GM23338 (cell line): ENCODE data around the gene CLEC1A. TPM values are rescaled to one million over a fixed set of nuclear protein-coding genes. Genes with fewer than 3 reads are reported as not detected.

ENCODE experiments used
- ATAC-seq: fragments of 200-7000 bp; cut with Tn5 transposase; 3 replicates; pipeline ENCODE4 v1.9.1; 2020
- DNase-seq: peaks from one replicate; pipeline ENCODE4 v3.0.0-alpha.2; 2015; ENCODE audit warnings: low spot score
- H2AFZ ChIP-seq: fragments of 200-600 bp; sonication (generic); 2 replicates; pipeline ENCODE4 v1.8.0; 2016; ENCODE audit warnings: antibody characterized with exemption, mild to moderate bottlenecking, moderate library complexity
- H3F3A ChIP-seq: fragments of 200-600 bp; sonication (generic); replicated peaks from 2 replicates; pipeline ENCODE4 v1.8.0; 2017; ENCODE audit warnings: antibody characterized with exemption, mixed run types, low read depth
- H3K27ac ChIP-seq: fragments of 200-600 bp; sonication (generic); 2 replicates; pipeline ENCODE4 v1.6.1; 2016; ENCODE audit warnings: low read depth
- H3K27me3 ChIP-seq: fragments of 200-600 bp; sonication (generic); 2 replicates; pipeline ENCODE4 v1.8.0; 2016; ENCODE audit warnings: mild to moderate bottlenecking, mixed run types, moderate library complexity; ENCODE audit not compliant: insufficient read depth
- H3K36me3 ChIP-seq: fragments of 200-600 bp; sonication (generic); 2 replicates; pipeline ENCODE4 v1.8.0; 2016; ENCODE audit warnings: mild to moderate bottlenecking; ENCODE audit not compliant: insufficient read depth
- H3K4me1 ChIP-seq: fragments of 200-600 bp; sonication (generic); 2 replicates; pipeline ENCODE4 v1.8.0; 2016; ENCODE audit warnings: mild to moderate bottlenecking, moderate library complexity; ENCODE audit not compliant: insufficient read depth
- H3K4me2 ChIP-seq: fragments of 200-600 bp; sonication (generic); 2 replicates; pipeline ENCODE4 v1.7.1; 2017; ENCODE audit warnings: mixed run types
- H3K4me3 ChIP-seq: fragments of 200-600 bp; sonication (generic); 2 replicates; pipeline ENCODE4 v1.6.1; 2016; ENCODE audit warnings: mixed run types
- H3K79me2 ChIP-seq: fragments of 200-600 bp; sonication (generic); replicated peaks from 2 replicates; pipeline ENCODE4 v1.8.0; 2017; ENCODE audit warnings: mild to moderate bottlenecking; ENCODE audit not compliant: insufficient read depth
- H3K9me2 ChIP-seq: fragments of 200-600 bp; sonication (generic); 2 replicates; pipeline ENCODE4 v1.8.0; 2017; ENCODE audit not compliant: insufficient read depth
- H4K20me1 ChIP-seq: fragments of 200-600 bp; sonication (generic); replicated peaks from 2 replicates; pipeline ENCODE4 v1.8.0; 2017; ENCODE audit warnings: mild to moderate bottlenecking; ENCODE audit not compliant: insufficient read depth
- H3K27ac Mint-ChIP-seq: 2 replicates; pipeline ENCODE4 v1.8.0; 2020; ENCODE audit warnings: inconsistent platforms, mild to moderate bottlenecking, moderate library complexity, mixed read lengths
- H3K27me3 Mint-ChIP-seq: 3 replicates; pipeline ENCODE4 v1.8.0; 2022; ENCODE audit warnings: low read depth, mild to moderate bottlenecking, moderate library complexity, mixed read lengths, inconsistent platforms; ENCODE audit not compliant: insufficient read depth, poor library complexity
- H3K36me3 Mint-ChIP-seq: 3 replicates; pipeline ENCODE4 v1.8.0; 2021; ENCODE audit warnings: low read depth, mild to moderate bottlenecking, inconsistent platforms, moderate library complexity, mixed read lengths
- H3K4me1 Mint-ChIP-seq: 3 replicates; pipeline ENCODE4 v1.8.0; 2020; ENCODE audit warnings: mild to moderate bottlenecking, inconsistent platforms, mixed read lengths
- H3K4me3 Mint-ChIP-seq: 3 replicates; pipeline ENCODE4 v1.8.0; 2021; ENCODE audit warnings: moderate library complexity, mild to moderate bottlenecking, inconsistent platforms, mixed read lengths
- H3K9me3 Mint-ChIP-seq: 3 replicates; pipeline ENCODE4 v1.8.0; 2020; ENCODE audit warnings: moderate library complexity, mild to moderate bottlenecking, inconsistent platforms, mixed read lengths
- CREB1 ChIP-seq: fragments of 250-450 bp; sonication (Bioruptor Pico); IDR thresholded peaks from 2 replicates; pipeline ENCODE4 v1.5.0; 2020; ENCODE audit warnings: low read depth, mild to moderate bottlenecking, moderate library complexity
- EZH2phosphoT487 ChIP-seq: fragments of 200-600 bp; sonication (generic); IDR thresholded peaks from one replicate; pipeline ENCODE4 v1.8.1; 2018; ENCODE audit warnings: antibody characterized with exemption; ENCODE audit not compliant: unreplicated experiment
- JUNB ChIP-seq: IDR thresholded peaks from one replicate; pipeline ENCODE4 v1.6.1; 2016; ENCODE audit warnings: antibody characterized with exemption; ENCODE audit not compliant: unreplicated experiment
- POLR2AphosphoS5 ChIP-seq: IDR thresholded peaks from 2 replicates; pipeline ENCODE4 v1.6.1; 2016; ENCODE audit warnings: antibody characterized with exemption, low read depth
- STAT1 ChIP-seq: IDR thresholded peaks from one replicate; pipeline ENCODE4 v1.6.1; 2016; ENCODE audit warnings: antibody characterized with exemption; ENCODE audit not compliant: unreplicated experiment
- ZNF114 ChIP-seq: fragments of 250-450 bp; sonication (Bioruptor Pico); IDR thresholded peaks from 2 replicates; pipeline ENCODE4 v1.5.0; 2020; ENCODE audit warnings: mild to moderate bottlenecking, moderate library complexity
- polyA plus RNA-seq: library from polyadenylated mRNA; unstranded; fragments of >200 nt; fragmentation: Nextera tagmentation; extraction: Ambion mirVana; gene quantifications from 2 replicates; pipeline ENCODE4 v1.2.1, GENCODE V29; 2016
- total RNA-seq: library from RNA; depleted of rRNA; stranded (reverse); fragments of >200 nt; shearing (Covaris generic); gene quantifications from 2 replicates; pipeline ENCODE4 v1.2.3, GENCODE V29; 2014
- TF ChIP-seq, protein P1 (sequence below): IDR thresholded peaks from one replicate; pipeline ENCODE4 v1.6.1; 2018; ENCODE audit warnings: antibody characterized with exemption; ENCODE audit not compliant: unreplicated experiment
- TF ChIP-seq, protein P2 (sequence below): fragments of 250-450 bp; sonication (Bioruptor Pico); IDR thresholded peaks from 2 replicates; pipeline ENCODE4 v1.5.0; 2020; ENCODE audit warnings: mild to moderate bottlenecking, moderate library complexity

Gene CLEC1A
- total and polyA plus RNA-seq, 2 experiments from 2014 or later = 1.1 TPM; not detected in 1

DNA sequence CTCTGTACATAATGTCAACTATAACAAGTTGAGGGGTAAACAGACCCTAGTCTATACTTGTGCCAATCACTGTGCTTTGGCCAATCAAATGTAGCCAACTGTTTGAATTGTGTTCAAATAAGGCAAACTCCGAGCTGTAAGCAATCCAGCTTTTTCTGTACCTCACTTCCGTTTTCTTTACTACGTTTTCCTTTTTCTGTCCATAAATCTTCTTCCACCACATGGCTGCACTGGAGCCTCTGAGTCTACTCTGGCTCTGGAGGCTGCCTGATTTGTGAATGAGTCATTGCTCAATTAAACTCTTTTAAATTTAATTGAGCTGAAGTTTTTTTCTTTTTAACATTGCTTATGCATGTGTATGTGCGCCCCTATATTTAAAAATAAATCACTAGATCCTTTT is 29.7 kb downstream of the CLEC1A start:
- no peak overlapping the region for H3K4me2 ChIP-seq
- H3K27me3 Mint-ChIP-seq = peaks cover 2% of the 10 kb centered on the region
- TF ChIP-seq JUNB = no peak
- no peak for TF ChIP-seq CREB1 (CRISPR knock-in tag)
- no peak for TF ChIP-seq POLR2AphosphoS5
- TF ChIP-seq ZNF114 (CRISPR knock-in tag) = no peak
- TF ChIP-seq, protein P1, sequence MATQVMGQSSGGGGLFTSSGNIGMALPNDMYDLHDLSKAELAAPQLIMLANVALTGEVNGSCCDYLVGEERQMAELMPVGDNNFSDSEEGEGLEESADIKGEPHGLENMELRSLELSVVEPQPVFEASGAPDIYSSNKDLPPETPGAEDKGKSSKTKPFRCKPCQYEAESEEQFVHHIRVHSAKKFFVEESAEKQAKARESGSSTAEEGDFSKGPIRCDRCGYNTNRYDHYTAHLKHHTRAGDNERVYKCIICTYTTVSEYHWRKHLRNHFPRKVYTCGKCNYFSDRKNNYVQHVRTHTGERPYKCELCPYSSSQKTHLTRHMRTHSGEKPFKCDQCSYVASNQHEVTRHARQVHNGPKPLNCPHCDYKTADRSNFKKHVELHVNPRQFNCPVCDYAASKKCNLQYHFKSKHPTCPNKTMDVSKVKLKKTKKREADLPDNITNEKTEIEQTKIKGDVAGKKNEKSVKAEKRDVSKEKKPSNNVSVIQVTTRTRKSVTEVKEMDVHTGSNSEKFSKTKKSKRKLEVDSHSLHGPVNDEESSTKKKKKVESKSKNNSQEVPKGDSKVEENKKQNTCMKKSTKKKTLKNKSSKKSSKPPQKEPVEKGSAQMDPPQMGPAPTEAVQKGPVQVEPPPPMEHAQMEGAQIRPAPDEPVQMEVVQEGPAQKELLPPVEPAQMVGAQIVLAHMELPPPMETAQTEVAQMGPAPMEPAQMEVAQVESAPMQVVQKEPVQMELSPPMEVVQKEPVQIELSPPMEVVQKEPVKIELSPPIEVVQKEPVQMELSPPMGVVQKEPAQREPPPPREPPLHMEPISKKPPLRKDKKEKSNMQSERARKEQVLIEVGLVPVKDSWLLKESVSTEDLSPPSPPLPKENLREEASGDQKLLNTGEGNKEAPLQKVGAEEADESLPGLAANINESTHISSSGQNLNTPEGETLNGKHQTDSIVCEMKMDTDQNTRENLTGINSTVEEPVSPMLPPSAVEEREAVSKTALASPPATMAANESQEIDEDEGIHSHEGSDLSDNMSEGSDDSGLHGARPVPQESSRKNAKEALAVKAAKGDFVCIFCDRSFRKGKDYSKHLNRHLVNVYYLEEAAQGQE = no peak
- no peak for TF ChIP-seq STAT1
- TF ChIP-seq EZH2phosphoT487 = no peak
- TF ChIP-seq, protein P2, sequence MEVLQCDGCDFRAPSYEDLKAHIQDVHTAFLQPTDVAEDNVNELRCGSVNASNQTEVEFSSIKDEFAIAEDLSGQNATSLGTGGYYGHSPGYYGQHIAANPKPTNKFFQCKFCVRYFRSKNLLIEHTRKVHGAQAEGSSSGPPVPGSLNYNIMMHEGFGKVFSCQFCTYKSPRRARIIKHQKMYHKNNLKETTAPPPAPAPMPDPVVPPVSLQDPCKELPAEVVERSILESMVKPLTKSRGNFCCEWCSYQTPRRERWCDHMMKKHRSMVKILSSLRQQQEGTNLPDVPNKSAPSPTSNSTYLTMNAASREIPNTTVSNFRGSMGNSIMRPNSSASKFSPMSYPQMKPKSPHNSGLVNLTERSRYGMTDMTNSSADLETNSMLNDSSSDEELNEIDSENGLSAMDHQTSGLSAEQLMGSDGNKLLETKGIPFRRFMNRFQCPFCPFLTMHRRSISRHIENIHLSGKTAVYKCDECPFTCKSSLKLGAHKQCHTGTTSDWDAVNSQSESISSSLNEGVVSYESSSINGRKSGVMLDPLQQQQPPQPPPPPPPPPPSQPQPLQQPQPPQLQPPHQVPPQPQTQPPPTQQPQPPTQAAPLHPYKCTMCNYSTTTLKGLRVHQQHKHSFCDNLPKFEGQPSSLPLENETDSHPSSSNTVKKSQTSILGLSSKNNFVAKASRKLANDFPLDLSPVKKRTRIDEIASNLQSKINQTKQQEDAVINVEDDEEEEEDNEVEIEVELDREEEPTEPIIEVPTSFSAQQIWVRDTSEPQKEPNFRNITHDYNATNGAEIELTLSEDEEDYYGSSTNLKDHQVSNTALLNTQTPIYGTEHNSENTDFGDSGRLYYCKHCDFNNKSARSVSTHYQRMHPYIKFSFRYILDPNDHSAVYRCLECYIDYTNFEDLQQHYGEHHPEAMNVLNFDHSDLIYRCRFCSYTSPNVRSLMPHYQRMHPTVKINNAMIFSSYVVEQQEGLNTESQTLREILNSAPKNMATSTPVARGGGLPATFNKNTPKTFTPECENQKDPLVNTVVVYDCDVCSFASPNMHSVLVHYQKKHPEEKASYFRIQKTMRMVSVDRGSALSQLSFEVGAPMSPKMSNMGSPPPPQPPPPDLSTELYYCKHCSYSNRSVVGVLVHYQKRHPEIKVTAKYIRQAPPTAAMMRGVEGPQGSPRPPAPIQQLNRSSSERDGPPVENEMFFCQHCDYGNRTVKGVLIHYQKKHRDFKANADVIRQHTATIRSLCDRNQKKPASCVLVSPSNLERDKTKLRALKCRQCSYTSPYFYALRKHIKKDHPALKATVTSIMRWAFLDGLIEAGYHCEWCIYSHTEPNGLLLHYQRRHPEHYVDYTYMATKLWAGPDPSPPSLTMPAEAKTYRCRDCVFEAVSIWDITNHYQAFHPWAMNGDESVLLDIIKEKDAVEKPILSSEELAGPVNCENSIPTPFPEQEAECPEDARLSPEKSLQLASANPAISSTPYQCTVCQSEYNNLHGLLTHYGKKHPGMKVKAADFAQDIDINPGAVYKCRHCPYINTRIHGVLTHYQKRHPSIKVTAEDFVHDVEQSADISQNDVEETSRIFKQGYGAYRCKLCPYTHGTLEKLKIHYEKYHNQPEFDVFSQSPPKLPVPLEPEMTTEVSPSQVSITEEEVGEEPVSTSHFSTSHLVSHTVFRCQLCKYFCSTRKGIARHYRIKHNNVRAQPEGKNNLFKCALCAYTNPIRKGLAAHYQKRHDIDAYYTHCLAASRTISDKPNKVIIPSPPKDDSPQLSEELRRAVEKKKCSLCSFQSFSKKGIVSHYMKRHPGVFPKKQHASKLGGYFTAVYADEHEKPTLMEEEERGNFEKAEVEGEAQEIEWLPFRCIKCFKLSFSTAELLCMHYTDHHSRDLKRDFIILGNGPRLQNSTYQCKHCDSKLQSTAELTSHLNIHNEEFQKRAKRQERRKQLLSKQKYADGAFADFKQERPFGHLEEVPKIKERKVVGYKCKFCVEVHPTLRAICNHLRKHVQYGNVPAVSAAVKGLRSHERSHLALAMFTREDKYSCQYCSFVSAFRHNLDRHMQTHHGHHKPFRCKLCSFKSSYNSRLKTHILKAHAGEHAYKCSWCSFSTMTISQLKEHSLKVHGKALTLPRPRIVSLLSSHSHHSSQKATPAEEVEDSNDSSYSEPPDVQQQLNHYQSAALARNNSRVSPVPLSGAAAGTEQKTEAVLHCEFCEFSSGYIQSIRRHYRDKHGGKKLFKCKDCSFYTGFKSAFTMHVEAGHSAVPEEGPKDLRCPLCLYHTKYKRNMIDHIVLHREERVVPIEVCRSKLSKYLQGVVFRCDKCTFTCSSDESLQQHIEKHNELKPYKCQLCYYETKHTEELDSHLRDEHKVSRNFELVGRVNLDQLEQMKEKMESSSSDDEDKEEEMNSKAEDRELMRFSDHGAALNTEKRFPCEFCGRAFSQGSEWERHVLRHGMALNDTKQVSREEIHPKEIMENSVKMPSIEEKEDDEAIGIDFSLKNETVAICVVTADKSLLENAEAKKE = no peak
- H3K4me3 Mint-ChIP-seq = no peak overlapping the region
- no peaks in the 10 kb centered on the region for H3K9me3 Mint-ChIP-seq
- H4K20me1 ChIP-seq = no peaks in the 10 kb centered on the region
- no peaks in the 10 kb centered on the region for H3F3A ChIP-seq
- H3K79me2 ChIP-seq = no peaks in the 10 kb centered on the region
- H3K27ac ChIP-seq = no peak overlapping the region
- H3K4me1 ChIP-seq = 0 out of 2 replicates have a peak, but pooled peaks cover 8% of the 10 kb centered on the region
- H3K27me3 ChIP-seq = no peaks in the 10 kb centered on the region
- no peak overlapping the region for H3K4me3 ChIP-seq
- H3K27ac Mint-ChIP-seq = peak overlapping the region; percentile 28; the same call in 1 of the 2 replicates
- no peak for DNase-seq
- no peaks in the 10 kb centered on the region for H3K36me3 ChIP-seq
- H3K36me3 Mint-ChIP-seq = no peaks in the 10 kb centered on the region
- no peaks in the 10 kb centered on the region for H3K9me2 ChIP-seq
- no peak for ATAC-seq
- no peak overlapping the region for H2AFZ ChIP-seq
- peaks cover 11% of the 10 kb centered on the region for H3K4me1 Mint-ChIP-seq
